NCI-H2081 (cell line): ENCODE data around the gene MEX3B.

Experiments used
- DNase-seq, 2 experiments: peaks; one replicate each; lab custom pipeline; 2025; lab: John Stamatoyannopoulos, UW

The MEX3B gene

DNA sequence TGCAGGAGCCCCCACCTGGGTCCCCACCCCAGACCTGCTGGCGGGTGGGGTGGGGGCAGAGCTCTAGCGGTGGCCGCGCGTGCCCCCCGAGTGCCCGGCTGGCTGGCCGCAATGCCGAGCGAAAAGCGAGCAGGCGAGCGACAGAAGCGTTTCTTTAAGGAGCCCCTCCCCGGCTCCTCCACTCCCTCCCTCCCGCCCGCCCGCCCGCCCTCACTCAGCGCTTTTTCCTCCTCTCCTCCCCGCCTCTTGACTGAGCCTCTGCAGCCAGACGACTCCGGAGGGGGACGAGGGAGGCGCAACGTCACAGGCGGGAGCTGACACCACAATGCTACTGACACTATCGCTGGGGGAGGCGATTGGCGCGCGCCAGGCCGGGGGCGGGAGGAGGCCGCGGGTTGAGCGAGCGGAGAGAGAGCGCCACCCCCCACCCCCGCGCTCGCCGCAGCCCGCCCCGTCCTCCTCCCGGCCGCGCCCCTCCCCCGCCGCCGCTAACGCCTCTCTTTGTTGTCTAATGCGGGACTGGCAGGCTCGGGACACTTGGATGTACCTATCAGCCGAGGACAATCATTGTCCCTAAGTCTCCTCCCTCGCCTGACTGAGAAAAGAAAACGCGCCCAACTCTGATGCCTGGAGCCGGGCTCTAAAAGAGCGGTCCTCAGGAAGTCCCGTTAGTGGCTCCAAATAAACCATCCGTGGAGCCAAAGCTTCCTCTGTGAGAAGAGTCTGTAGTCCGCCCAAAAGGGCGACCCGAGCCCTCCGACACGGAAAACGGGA is at the start of gene MEX3B:
Gene MEX3B, minus strand, starts transcription at position 127 of the 774 bp plus-strand sequence. CDS start 313 bp downstream, outside the sequence.
- DNase-seq, result peak; percentile 96 to 98

DNA sequence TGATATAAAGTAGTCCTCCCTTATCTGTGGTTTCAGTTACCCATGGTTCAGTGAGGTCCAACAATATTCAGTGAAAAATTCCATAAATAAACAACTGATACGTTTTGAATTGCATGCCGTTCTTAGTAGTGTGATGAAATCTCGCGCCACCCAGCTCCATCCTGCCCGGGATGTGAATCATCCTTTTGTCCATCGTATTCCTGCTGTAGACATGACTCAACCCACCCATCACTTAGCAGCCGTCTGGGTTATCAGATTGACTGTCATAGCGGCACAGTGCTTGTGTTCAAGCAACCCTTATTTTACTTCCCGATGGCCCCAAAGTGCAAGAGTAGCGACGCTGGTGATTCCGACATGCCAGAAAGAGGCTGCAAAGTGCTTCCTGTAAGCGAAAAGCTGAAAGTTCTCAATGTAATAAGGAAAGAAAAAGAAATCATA is 48.0 kb upstream of the MEX3B start:
- DNase-seq, result no peak

DNA sequence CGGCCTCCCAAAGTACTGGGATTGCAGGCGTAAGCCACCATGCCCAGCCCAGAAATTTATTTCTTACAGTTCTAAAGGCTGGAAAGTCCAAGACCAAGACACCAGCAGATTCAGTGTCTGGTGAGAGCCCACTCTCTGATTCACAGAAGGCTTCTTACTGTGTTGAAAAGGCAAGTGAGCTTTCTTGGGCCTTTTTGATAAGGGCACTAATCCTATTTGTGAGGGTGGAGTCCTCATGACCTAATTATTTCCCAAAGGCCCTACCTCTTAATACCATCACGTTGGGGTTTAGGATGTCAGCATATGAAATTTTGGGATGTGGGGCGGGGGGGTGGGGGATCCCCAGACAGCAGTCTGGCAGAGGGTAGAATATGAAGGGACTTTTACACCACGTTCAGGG is 47.5 kb upstream of the MEX3B start:
- no peak for DNase-seq

DNA sequence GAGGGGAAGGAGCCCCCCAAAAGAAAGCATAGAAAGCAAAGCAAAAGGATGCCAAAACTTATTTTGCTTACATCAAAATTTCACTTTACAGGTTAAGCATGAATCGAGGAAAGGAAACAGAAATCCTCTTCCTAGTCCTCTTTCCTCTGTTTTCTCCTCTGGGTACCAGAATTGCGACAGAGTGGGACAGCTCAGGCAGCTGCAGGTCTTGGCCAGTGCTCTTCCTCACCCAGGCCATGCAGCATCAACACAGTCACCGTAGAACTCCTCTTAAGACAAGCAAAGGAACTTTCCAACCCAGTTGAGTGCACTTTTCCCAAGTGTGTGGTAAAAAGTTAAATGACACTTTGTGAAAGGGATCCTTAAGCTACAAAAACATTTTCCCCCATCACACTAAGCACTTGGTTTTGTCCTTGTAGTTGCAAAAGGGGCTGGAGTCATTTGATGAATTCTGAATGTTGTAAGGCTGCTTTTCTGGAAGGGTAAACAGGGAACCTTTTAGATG is 45.9 kb upstream of the MEX3B start:
- no peak for DNase-seq

DNA sequence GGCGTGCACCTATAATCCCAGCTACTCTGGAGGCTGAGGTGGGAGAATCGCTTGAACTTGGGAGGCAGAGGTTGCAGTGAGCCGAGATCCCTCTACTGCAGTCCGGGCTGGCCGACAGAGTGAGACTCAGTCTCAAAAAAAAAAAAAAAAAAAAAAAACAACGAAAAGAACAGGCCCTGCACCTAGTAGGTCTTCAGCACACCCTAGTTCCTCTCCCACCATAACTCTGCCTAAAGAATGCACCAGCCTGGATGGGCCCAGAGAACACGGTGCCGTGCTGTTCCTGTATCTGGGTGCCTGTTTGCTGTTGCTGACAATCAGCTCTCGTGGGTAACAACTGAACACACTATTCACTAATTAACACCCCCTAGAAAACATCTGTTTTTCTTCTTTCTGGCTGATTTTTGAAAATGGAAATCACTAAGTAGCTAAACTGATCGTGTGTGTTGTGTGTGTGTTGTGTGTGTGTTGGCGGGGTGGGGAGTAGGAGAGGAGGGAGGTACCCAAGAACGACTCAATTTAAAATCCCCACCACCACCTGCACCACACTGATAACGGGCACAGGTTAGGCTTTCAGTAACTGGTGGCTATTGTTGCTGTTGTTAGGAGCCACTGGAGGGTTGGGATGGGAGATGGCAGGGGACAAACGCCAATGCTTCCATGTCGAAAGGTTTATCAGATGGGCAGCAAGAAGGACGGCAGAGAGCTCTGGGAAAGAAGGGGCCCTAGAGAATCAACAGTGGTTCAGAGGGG is 40.6 kb upstream of the MEX3B start:
- no peak for DNase-seq

DNA sequence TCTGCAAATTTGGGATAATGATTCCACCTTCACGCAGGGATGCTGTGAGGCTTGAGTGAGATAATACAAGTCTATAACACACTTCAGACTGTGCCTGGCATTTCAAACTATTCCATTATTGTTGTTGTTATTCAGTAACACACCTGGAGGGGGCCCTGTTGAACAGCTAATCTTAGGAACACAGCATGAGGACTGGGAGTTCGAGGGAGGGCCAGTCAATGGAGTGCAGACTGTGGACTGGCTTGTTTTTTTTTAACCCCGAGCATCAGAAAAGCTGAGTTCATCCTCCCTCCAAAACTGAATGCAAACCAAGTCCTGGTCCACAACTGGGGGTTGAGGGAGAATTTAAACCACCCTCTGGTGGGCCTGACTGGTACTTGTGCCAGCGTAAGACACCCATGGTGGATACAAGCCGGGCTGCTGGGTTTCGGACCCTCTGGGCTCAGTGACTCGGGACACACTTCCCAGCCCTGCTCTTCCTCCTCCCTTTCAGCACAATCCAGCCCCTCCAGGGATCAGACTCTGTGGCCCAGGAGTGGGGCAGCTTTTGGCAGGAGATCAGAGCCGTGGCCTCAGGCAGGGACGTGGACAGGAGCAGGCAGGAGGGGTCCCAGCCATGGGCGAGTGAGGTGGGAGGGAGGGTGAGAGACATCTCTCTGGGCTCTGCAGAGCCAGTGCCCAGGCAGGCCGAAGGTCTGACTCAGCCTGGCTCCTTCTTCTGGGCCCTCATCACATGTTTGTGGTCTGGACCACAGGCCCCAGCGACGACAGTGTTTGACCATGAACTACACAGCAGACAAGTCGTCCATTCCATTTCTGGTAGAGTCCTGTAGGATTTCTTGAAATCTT is 36.3 kb upstream of the MEX3B start:
- no peak for DNase-seq

DNA sequence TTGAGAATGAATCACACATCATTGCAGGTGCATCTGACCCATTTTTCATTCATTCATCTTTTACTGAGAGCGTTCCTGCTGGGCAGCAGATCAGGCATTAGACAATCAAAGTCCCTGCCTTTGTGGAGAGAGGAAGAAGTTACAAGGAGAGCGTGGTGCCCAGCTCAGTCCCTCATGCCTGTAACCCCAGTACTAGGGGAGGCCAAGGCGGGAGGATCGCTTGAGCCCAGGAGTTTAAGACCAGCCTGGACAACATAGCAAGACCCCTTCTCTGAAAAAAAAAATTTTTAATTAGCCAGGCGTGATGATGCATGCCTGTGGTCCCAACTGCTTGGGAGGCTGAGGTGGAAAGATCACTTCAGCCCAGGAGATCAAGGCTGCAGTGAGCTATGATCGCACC is 35.0 kb upstream of the MEX3B start:
- DNase-seq, result no peak

DNA sequence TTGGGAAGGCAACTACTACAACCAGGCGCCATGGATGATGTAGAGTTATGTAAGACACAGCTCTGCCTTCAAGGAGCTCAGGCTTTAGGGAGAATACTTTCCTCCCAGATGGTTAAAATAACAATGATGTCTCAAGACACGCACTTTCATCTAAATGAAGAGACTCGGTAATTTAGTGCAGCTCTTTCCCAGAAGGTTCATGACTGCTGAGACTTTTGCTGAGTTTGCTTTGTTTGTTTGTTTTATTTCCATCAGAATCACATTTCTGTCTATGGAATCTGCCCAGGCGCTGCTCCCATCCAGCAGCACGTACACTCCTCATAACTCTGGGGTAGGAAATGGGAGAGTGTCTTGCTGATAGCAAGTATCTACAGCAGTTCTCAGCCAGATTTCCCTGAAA is 33.9 kb upstream of the MEX3B start:
- DNase-seq, result no peak

DNA sequence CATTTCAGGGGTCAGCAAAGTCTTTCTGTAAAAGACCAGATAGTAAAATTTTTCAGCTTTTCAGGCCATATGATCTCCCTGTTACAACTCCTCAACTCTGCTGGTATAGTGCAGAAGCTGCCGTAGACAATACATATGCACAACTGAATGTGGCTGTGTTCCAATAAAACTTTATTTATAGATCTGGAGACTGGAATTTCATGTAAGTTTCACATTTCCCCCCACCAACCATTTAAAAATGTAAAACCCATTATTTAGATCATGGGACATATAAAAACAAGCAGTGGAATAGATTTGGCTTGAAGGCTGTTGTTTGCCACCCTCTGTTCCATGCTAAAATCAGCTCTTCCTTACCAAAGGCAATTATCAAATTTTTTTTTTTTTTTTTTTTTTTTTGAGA is 28.8 kb upstream of the MEX3B start:
- DNase-seq, result no peak

DNA sequence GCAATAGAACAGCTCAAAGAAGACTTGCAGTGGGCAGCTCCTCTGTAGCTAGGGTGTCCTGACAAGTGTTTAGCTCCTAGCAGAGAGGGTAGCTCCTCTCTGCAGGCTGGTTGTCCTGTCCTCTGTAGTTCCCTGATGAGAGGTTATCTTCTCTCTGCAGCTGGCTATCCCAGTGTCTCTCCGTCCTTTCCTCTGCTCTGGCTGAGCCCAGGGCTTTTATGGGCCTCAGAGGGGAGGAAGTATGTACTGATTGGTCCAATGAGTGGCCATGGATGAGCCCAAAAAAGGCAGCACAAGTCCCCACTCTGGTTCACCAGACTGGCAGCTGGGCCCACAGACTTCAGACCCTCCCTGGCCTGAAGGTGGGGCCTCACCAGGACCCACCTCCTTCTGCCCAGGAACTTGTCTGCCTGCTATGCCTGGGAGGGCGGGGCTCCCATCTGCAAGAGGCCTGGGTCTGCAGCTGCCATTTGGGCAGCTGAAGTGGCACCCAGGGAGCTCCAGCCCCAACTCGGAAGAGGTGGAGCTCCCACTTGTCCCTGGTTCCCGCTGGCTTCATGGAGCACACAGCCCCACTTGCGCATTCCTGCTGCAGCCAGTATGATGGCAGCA is 27.2 kb upstream of the MEX3B start:
- DNase-seq, result no peak

DNA sequence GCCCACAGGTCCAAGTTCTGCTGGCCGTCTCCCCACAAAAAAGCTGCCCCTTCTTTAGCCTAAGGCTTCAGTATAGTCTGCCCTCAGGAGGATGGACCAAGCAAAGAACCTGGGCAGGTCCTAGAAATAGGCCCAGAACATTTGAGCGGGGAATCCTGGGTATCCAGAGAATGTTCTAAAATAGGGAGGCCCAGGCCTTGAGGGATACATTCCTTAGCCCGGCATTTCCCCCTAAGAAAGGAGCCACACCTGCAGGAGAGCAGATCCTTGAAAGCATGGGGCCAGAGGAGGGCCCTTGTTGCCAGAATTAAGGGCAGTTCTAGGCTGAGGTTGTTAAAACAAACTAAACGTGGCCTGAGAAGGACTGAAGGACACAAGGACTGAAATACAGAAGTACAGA is 20.6 kb upstream of the MEX3B start:
- no peak for DNase-seq

DNA sequence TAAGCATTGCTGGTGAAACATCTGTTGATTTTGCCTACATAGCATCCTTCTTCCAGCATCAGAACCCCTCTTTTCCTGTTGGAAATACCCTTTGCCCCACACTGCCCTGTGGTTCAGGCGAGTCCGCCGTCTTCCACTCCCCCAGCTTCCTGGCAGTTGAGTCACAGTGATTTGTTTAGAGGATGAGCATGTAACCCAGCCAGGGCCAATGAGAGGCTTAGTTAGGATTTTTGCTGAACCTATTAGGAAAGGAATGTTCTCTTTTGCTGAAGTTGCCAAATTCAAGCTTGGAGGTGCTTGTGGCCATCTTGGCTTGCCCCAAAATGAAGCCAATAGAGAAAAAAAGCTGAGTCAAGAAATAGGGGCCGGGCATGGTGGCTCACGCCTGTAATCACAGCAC is 19.0 kb upstream of the MEX3B start:
- no peak for DNase-seq

DNA sequence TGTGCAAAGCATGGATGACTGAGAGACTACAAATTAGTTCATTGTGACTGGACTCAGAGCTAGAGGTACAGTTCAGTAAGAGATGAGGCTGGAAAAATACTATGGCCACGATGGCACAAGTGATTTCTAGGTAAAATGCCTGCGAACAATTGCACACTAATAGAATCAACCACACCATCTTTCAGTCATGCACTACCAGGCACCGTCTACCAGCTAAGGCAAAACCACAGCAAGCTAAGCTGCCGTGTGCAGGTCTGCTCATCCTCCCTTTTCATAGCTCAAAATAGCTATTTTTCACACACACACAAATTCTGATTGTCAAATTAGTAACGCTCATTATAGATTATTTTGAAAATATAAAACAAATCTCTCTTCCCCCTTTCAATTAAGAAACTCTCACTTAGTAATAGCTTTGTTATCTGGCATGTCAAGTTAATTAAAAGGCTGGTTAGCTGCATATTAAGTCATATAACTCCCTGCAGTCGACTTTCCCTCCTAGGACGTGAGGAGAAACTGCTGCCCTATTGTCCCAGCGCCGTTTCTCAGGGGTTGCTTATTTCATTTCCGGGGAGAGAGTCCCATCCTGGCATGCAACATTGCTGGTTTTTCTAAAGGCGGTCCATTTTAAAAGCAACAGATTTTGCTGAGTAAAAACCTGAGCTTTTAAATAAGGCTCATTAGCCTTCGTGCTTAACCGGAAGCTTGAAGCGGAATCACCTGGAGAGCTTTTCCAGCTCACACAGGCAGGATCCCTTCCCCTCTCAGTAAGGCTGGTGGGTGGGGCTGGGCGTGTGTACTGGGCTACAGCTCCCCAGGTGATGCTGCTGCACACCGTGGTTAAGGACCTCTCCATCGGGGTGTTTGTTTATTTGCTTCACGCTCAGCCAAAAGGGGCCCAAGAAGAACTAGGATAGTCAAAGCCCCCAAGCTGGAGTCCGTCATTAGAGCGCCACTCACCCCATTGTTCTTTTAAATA is 16.9 kb upstream of the MEX3B start:
- DNase-seq, result peak; percentile 3 to 33

DNA sequence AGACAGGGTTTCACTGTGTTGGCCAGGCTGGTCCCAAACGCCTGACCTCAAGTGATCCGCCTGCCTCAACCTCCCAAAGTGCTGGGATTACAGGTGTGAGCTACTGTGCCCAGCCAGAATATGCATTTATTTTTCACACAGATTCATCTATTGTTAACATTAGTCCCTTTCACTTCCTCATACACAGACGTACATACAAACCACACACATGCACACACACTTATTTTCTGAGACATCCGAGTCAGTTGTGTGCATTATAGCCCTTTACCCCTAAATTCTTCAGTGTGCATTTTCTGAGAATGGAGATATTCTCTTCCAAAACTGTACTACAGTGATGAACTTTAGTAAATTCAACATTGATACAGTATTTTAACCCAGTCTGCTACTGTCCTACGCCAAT is 15.0 kb upstream of the MEX3B start:
- DNase-seq, result no peak

DNA sequence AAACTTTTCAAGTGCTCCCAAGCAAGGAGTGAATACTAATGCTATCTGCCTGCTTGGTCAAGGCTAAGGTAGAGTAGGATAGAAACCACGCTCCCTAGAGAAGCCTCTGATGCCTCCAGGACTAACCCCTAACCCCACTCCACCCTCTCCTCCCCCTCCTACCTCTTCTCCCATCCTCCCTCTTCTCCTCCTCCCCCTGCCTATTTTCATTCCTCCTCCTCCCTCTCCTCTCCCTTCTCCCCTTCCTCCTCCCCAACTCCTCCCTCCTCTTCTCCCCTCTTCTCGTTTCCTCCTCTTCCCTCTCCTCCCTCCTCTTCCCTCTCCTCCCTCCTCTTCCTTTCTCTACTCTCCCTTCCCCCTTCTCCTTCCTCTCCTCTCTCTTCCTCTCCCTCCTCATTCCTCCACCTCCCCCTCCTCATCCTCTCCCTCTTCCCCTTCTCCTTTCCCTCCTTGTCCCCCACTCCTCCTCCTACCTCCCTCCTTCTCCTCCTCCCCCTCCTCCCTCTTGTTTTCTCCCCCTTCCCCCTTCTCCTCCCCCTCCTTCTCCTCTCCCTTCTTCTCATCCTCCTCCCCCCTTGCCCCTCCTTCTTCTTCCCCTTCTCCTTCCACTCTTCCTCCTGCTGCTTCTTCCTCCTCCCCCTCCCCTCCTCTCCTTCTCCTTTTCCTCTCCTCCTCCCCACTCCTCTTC is 12.8 kb upstream of the MEX3B start:
- DNase-seq, result no peak

DNA sequence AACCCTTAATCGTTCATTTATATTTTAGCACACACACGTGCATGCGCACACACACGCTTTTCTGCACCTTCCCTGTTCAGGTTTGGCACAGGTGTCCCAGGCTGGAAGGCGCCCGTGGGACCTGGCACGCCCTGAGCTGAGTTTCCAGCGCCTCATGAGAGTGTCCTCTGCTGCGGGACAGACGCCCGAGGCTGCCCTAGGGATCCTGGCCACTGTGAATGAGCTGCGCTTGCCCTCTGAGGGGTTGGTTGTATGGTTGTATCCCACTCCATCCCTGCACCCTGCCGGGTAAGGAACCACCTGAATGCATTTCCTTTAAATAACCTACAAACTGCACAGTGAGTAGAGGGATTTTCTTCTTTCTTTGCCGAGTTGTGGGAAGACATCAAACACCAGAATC is 12.2 kb upstream of the MEX3B start:
- DNase-seq, result no peak

DNA sequence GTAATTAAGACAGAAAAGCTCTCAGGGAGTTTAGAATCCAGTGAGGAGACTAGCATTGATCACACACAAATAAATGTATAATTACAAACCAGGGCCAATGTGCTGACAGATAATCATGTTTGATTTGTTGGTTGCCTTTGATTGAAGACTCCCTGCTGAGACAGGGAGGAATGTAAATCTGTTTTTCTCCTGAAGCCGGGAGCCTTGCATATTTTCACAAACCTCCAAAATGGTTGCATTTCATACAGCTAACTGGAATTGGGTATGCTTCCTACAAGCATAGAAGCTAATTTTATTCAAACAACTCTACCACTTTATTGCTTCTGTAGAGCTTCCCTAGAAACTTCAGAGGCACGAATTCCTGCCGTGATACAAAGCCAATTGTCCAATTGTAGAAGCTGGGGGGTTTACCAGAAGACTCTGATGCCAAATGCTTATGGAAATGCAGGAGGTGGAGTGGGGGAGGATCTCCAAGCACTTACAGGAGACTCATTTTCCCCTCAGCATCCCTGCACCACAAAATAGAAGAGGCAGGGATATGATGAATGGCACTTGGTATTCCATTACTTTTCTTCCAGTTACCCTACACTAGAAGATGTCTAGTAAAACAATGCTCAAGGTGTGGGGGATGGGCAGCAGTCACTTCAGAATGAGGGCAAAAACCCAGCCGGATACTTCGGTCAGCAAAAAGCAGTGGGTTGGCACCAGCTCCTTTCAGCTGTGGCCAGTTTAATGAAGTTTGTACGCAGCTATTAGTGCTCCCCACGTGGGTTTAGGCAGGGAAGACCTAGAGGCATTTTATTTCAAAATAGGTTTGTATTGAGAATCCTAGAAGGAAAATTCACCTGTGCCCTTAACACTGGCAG is 11.4 kb upstream of the MEX3B start:
- no peak for DNase-seq

DNA sequence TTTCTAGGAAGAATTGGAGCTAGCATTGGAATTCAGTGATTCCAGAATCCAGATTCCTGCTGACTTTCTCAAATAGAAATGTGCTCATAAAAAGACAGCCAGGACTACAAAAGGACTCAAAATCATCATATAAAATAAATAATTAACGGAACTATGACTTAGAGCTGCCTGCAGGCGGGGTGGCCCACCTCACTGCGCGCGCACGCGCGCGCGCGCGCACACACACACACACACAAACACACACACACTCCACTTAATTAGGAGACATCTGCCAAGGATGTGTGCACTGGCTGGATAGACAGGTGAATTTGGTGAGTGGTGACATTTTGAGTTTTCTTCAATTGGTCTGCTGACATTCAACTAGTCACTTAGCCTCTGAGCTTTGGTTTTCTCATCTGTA is 6.9 kb upstream of the MEX3B start:
- DNase-seq, result no peak

DNA sequence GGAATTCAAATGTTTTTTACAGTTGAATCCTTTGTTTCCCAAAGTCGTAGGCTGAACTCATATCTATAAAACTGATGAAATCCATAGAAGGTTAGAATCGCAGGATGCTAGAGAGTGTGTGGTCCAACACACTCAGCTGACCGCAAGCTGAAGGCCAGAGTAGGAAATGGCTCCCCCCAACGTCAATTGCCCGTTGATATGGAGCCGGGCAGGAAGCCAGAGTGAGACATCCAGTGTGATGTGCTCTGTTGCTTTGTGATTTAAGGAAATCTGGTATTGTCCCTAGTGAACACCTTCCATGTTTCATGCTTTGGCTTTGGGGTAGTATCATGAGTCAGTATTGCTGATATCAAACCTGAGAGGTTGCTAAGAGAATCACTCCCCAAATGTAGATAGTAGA is 5.8 kb upstream of the MEX3B start:
- DNase-seq, result no peak
